Measurements from ENCODE around the gene MMP14.

- TF ChIP-seq CTCF (IDR thresholded peaks at IDR 0.05), result no peak
- no peak for TF ChIP-seq POLR2A (IDR thresholded peaks at IDR 0.05)
Observed at GRCh38 chr14:22878271-22879246, 42.2 kb downstream of the MMP14 start.
